Suppressor macrophage treated with lipopolysaccharide for 4 hours (primary cell): ENCODE results near the gene HOXB9.

ENCODE experiments used
- DNase-seq: peaks from one replicate; pipeline ENCODE4 v3.0.0-alpha.2; 2020

Gene HOXB9

GRCh38 chr17:48623583-48623982, 2.6 kb downstream of the HOXB9 start:
- no peak for DNase-seq

- DNase-seq, result no peak
Measured at GRCh38 chr17:48622857-48623256, 3.3 kb downstream of the HOXB9 start.

DNA sequence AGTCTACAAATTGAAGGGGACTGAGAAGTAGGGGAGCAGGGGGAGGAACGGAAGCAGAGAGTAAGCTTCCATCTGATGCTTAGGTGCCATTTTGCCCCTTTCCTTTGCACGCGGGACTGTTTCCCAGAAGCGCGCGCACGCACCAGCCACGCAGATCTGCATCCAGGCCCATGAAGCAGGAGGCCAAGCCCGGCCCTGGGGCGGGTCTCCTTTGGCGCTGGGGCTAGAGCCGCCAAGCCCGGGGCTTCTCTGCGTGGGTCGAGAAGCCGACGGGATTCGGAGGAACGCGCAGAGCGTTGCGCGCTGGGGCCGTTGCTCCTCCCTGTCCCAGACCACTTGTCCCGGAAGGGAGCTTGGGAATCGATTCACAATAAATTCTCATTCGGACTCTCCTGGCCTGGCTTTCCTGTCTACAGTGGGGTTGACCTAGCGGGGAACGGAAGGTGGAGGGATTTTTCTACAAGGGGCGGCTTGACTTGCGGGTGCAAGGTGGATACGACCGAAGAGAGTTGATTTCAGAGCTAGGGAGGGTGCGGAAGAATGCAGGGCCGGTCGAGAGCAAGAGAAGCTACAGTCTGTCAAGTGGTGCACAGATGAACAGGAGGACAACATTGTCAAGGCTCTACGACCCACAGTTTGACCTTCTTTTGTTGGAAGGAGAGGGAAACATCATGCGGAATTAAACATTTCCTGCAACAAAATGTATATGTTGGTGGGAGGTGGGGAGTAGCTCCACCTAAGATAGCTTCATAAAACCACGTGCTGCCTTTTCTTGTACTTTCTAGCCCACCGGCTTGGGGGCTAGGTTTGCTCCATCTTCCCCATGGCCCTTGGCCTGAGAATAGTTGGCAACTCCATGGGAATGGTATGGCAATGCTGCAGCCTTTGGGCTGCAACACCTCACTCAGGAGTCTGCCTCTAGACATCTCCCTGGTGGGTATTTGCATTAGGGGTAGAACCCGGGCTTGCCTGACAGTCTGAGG, 4.5 kb downstream of the HOXB9 start:
- DNase-seq, result no peak

DNA sequence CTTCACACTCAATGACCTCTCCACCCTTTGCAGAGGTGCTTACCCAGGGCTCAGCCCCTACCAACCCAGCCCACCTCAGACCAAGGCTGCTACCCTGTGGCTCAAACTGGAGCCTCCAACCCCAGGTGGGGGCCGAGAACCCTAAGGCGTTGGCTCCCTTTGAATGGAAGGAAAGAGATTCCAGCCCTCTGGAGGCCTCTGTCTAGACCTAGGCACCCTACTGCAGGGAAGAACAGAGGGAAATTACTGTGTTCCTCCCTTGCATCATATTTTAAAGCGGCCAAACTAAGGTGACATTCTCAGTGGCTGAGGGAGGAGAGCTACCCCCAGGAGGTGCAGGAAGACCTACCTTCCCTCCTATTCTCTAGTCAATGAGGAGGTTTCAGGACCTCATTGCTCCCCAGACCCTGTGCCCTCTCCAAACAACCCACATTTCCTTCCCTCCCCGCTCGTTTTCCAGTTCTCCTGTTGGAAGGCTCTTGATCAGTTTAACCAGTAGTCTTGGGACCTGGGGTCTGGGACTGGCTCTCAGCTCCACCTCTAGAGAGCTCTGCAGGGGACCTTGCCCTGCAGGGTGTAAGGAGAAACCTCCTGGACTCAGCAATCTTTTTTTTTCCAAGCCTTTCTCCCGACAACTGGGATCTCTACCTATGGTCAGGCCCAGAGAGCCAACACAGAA, 5.6 kb downstream of the HOXB9 start:
- DNase-seq, result no peak

- no peak for DNase-seq
Measured at GRCh38 chr17:48619826-48620449, 6.2 kb downstream of the HOXB9 start.

- DNase-seq, result peak; percentile 90
Measured at GRCh38 chr17:48618256-48618896, 7.8 kb downstream of the HOXB9 start.

DNA sequence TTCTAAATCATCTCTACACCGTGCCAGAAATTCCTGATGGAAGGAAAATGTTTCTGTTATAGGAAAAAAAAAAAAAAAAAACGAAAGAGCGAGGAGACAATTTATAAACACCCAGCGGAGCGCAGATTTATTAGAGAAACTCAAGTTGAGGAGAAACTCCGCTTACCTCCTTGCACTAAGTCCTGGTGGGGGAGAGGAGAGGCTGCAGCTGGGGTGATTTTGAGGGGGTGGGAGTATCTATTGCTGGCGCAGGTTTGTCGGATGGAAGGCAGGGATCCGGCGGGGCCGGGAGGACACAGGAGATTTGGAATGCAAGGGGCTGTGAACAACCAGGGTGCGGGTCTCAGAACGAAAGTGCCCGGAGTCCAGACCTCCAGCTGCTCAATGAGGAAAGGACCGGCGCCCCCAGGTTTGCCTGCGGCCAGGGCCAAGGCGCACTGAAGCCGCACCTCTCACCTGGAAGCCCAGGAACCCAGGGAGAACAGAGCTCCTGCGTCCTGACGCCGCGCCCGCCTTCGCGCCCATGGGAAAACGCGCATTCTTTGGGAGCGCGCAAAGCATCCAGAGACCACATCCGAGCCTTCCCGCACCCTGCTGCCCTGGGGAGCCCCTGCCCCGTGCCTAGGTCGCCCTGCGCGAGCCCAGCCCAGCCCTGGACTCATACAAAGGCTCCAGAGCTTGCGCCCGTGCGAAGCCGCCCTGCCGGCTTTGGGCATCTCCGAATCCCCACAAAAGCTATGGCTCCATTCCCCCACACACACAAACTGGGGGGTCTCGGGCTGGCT, 8.5 kb downstream of the HOXB9 start:
- no peak for DNase-seq

DNA sequence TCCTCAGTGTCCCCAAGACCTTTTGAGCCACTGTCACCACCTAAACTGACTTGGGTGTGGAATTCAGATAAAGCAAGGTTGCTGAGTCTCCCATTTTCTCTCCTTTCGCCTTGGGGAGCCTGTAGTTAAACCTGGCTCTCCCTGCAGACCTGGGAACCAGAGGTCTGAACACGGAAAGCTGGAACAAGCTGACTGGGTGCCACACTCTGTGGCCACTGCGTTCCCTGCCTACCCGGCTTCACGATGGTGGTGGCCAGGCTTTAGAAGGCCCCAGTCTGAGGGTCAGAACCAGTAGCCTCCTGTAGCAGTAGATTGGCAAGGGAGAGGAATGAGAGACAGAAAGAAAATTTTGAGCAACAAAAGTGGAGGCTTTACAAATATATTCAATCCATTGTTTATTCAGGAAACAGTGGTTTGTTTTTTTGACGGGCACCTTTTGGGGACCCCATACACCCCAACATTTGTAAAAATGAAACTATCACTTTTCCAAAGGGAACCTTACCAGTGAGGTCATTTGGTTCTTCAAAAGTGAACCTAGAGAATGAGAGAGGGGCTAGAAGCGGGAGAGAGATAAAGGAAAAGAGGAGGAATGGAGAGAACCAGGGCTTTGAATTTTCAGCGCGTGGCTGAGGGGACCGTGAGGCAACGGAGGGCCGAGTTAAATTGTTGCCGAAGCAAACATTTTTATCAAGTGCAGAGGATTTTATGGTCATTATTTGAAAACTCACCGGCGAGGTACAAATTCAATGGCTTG, 9.3 kb downstream of the HOXB9 start:
- DNase-seq, result no peak

GRCh38 chr17:48615963-48616716, 10.0 kb downstream of the HOXB9 start:
- DNase-seq, result no peak

DNA sequence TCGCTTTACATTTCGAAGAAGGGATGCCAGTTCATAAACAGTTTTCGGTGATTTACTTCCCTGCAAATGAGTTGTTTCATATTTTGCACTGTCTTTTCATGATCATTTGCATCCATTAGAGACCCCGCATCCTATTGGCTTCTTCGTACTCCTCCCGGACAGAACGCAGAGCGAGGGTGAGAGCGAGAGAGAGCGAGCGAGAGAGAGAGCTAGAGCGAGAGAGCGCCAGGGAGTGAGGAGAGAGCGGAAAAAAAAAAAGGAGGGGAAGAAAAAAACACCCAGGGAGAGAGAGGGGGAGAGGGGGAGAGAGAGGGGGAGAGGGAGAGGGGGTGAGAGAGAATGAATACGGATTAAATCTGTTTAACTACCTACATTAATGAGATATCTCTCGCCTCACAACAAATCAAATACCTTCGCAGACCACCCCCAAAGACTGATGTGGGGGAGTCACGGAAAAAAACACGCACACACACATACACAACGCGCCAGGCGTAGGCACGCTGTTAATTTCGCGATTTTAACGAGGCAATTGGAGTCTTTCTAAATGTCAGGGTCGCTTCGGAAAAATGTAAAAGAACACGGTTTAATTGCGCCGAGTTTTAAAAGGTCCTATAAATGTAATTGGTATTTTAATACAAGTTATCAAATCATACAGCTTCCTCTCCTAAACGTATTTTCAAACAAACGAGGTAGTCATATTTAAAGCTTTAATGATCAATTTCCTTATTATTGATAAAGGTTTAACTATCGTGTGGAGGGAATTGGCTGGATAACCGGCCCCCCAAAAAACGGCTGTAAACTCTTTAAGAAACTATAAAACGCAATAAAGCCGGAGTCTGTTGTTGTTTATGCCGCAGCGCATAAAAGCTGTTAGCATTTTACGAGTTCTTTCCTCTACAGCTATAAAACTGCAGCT, 10.9 kb downstream of the HOXB9 start, which contains the start of gene HOXB8:
TSS of gene HOXB8 (minus strand) at position 246 of the 916 bp plus-strand sequence. CDS start 588 bp downstream, outside the sequence.
- no peak for DNase-seq

DNA sequence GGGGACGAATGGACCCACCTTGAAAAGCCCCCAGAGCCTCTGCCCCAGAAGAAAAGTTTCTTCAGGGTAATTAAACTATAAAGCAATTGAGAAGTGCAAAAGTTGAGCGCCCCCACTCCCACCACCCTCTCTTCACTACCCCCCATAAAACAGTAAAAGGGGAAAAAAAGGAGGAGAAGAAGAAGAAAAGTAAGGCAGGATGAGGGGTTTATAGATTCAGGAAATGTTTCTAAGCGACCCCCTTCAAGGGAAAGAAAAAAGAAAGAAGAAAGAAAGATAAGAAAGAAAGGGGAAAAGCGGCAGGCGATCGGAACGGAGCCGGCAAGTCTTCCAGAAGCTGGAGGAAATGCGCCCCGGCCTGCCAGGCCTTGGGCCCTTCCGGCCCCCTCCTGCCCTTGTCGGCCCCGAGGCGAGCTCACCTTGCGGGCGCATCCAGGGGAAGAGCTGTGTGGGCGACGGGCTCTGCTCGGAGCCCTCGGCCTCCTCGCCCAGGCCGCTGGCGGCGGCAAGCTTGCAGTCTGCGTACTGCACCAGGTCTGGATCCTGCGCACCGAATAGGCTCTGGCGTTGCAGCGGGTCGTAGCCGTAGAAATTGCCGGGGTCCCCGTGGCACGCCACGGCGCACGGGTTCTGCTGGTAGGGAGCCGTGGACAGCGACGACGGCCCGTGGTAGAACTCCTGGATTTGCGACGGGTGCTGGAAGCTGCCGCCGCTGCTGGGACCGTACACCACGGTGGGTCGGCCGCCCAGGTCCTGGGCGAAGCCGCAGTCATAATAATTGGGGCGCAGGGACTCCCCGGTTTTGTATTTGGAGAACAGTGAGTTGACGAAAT, 12.1 kb downstream of the HOXB9 start:
- no peak for DNase-seq

DNA sequence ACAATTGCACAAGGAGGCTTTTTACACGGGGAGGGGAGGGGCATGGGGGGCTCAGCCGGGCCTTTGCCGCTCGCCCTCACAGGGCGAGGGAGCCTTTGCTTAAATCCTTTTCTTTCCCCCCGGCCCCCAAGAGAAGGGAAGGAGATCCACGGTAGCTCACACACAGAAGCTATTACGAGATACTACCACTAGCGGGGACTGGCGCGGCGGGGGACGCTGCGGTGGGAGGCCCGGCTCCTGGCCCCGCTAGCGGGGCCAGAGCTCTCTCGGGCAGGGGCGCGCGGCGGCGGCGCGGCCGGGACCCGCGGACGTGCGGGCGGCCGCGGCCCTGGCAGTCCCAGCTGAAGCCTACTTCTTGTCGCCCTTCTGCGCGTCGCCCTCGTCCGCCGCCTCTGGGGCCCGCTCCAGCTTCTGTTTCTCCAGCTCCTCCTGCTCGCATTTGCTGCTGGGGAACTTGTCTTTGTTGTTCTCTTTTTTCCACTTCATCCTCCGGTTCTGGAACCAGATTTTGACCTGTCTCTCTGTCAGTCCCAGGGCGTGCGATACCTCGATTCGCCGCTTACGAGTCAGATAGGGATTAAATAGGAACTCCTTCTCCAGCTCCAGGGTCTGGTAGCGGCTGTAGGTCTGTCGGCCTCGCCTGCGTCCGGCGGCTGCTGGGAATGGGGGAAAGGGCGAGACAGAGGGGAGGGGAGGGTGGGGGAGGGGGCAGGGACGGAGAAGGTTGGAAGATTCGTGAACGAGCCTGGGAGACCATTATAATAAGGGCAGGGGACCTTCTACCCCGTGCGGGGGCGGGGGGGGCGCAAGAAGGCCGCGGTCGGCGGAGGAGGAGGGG, 13.1 kb downstream of the HOXB9 start:
- DNase-seq, result peak; percentile 45

DNA sequence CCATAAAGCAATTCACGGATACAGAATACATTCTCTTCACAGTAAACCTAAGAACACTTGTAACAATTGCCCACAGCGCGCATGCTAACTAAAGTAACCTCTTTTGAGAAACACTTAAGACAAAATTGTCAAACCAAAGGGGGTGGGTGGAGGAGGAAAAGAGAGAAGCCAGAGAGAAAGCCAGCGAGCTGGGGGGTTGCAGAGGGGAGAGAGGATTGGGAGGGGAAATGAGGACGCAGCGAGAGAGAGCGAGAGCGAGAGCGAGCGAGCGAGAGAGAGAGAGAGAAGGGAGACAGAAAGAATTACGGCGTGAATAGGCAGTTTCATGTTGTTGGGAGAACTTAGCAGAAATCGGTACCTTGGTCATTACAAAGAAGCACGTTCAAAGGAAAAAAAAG, 13.7 kb downstream of the HOXB9 start:
- no peak for DNase-seq

DNA sequence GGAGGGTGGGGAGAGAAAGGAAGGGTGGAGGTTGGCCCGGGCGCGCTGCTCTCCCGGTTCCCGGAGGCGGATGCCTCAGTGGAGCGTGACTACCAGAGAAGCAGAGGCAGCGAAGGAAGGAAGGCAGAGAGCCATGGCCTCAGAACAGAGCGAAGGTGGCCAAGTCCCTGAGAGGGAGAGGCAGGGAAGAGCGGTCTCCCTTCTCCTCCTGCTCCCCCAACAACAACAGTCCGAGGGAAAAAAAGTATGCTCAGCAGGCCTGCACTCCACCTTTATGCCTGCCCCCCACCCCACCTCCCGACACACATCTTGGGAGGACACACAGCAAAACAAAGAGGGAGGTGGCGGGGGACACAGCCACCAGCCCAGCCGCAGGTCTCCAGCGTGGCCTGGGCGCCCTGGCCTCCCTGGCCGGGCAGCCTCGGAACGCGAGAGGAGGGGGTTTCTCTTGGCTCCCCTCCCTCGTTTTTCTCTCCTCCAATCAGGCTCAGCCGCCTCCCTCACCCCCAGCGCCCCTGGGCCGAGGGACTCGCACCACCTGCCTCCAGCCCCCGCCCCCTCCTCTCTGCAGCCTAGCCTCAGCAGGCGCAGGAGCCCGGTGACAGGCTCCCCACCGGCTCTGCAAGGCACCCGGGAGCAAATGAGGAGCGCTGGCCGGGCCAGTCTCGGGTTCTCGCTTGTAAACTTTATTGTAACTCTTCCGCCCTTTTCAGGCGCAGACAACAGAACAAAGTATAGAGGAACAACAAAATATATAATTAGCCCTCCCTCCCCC, 14.3 kb downstream of the HOXB9 start:
- DNase-seq, result peak; percentile 25

DNA sequence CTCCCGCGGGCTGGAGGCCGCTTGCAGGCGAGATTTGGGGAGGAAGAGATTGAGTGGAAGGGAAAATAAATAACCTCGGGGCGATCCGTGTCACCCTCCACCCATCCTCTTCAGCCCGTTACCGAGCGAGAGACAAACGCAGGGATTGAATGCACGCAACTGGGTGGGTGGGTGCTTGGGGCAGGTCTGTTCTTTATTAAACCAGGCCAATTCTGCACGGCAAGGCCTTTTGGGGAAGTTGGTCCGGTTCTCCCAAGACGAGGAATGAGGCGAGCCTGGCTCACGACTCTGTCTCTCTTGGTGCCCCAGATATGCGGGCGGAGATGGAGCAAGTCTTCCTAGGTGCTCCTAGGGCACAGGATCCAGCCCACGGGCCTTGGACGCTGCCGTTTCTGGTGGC, 14.9 kb downstream of the HOXB9 start:
- DNase-seq, result peak; percentile 49
